ENCODE data around the gene RALGAPA1.
A peak's percentile ranks its signal among the peaks of the same experiment; 100 is the strongest.

Gene RALGAPA1

GRCh38 chr14:35533357-35534207 is 275.5 kb downstream of the RALGAPA1 start, which contains the start of gene INSM2:
Gene INSM2, plus strand, starts transcription at chr14:35534164. Its CDS starts 89 bp downstream, at chr14:35534253.
- peak; percentile 98 for DNase-seq

- DNase-seq = peak; percentile 93
These were observed 276.2 kb downstream of the RALGAPA1 start for GRCh38 chr14:35532783-35533356.

- no peak for DNase-seq
These were observed 276.9 kb downstream of the RALGAPA1 start for GRCh38 chr14:35531960-35532747.

GRCh38 chr14:35526962-35527361 is 282.1 kb downstream of the RALGAPA1 start:
- DNase-seq = no peak

- no peak for DNase-seq
These were observed 283.4 kb downstream of the RALGAPA1 start for GRCh38 chr14:35525695-35526094.

- no peak for DNase-seq
These were observed 289.1 kb downstream of the RALGAPA1 start for GRCh38 chr14:35519986-35520385.

GRCh38 chr14:35515916-35516315 is 293.2 kb downstream of the RALGAPA1 start:
- DNase-seq = no peak

- no peak for DNase-seq
These were observed 296.3 kb downstream of the RALGAPA1 start for GRCh38 chr14:35512765-35513164.

- no peak for DNase-seq
These were observed 299.2 kb downstream of the RALGAPA1 start for GRCh38 chr14:35509846-35510245.

GRCh38 chr14:35506927-35507326 is 302.2 kb downstream of the RALGAPA1 start:
- no peak for DNase-seq

GRCh38 chr14:35506461-35506860 is 302.6 kb downstream of the RALGAPA1 start:
- DNase-seq = no peak

- no peak for DNase-seq
These were observed 304.8 kb downstream of the RALGAPA1 start for GRCh38 chr14:35504260-35504659.

- no peak for DNase-seq
These were observed 305.4 kb downstream of the RALGAPA1 start for GRCh38 chr14:35503646-35504045.

GRCh38 chr14:35499180-35499579 is 309.9 kb downstream of the RALGAPA1 start:
- no peak for DNase-seq

GRCh38 chr14:35495278-35495677 is 313.8 kb downstream of the RALGAPA1 start:
- no peak for DNase-seq

- DNase-seq = no peak
These were observed 316.5 kb downstream of the RALGAPA1 start for GRCh38 chr14:35492569-35493014.
